Right renal pelvis (tissue), 4 donors: ENCODE results near the gene LAD1. TPM values are rescaled to one million over a fixed set of nuclear protein-coding genes. Genes with fewer than 3 reads are reported as not detected.

Experiments used
- polyA plus RNA-seq, 4 donors: library from polyadenylated mRNA; unstranded; fragments of 120-200 nt; gene quantifications; one replicate each; pipeline ENCODE4 v1.2.1, GENCODE V29; 2013; ENCODE audit not compliant: insufficient read length in 4 of 4

LAD1 gene
- polyA plus RNA-seq, 4 donors, result 26.8 to 36.9 (median 31.5) TPM

Other genes with a start within 250 kb of the LAD1 start
- gene TMEM9, start 244.8 kb downstream of the LAD1 start, polyA plus RNA-seq, result 100 to 1,000 TPM; 144 to 179 (median 151) TPM
- gene IGFN1, start 208.5 kb downstream of the LAD1 start, polyA plus RNA-seq, result under 1 TPM; 0.31 to 0.87 (median 0.52) TPM
- under 1 TPM; 0.06 to 0.67 (median 0.28) TPM for gene PKP1, start 115.8 kb downstream of the LAD1 start, polyA plus RNA-seq
- 10 to 100 TPM; 58.6 to 74.7 (median 59.0) TPM for gene TNNT2, start 21.6 kb downstream of the LAD1 start, polyA plus RNA-seq
- gene TNNI1, start 22.4 kb upstream of the LAD1 start, polyA plus RNA-seq, result 10 to 100 TPM; 46.1 to 70.2 (median 62.8) TPM
- 10 to 100 TPM in 3 of 4 donors, 1 to 10 TPM in 1; 8.8 to 17.1 (median 11.7) TPM for gene PHLDA3, start 69.9 kb upstream of the LAD1 start, polyA plus RNA-seq
- gene CSRP1, start 107.8 kb upstream of the LAD1 start, polyA plus RNA-seq, result 100 to 1,000 TPM; 137 to 155 (median 150) TPM
- 10 to 100 TPM; 18.8 to 20.8 (median 19.1) TPM for gene NAV1, start 139.8 kb upstream of the LAD1 start, polyA plus RNA-seq